Caco-2 (cell line): ENCODE results near the gene KLHL35. TPM values are rescaled to one million over a fixed set of nuclear protein-coding genes. Genes with fewer than 3 reads are reported as not detected.

ENCODE experiments used
- BruUV-seq: library from RNA; stranded (reverse); fragments of 400-500 nt; replicated peaks from 2 replicates; lab custom pipeline; 2021; lab: Mats Ljungman, UMichigan
- CTCF ChIA-PET: fragments of 300-600 bp; sonication (Branson Sonifier 250); formaldehyde crosslinking; loops from one replicate; lab custom pipeline; 2022; ENCODE audit warnings: antibody characterized with exemption; lab: Charles Lee
- POLR2A ChIA-PET: fragments of 300-600 bp; sonication (Branson Sonifier 250); formaldehyde crosslinking; loops from one replicate; lab custom pipeline; 2022; ENCODE audit warnings: antibody characterized with exemption; lab: Charles Lee
- DNase-seq, 2 experiments: peaks; one replicate each; pipeline versions ENCODE4 v3.0.0 to v3.0.0-alpha.2; 2020 to 2022
- H3K27me3 ChIP-seq: replicated peaks from 2 replicates; pipeline ENCODE4 v1.6.0; 2011; ENCODE audit warnings: low read length; ENCODE audit not compliant: control insufficient read depth, insufficient read depth
- H3K36me3 ChIP-seq: 2 replicates; pipeline ENCODE4 v1.5.1; 2011; ENCODE audit warnings: low read length; ENCODE audit not compliant: control insufficient read depth, insufficient read depth
- H3K4me1 ChIP-seq: fragments of 250-450 bp; sonication (Bioruptor Pico); 2 replicates; pipeline ENCODE4 v1.5.1; 2020; ENCODE audit warnings: mild to moderate bottlenecking
- H3K4me3 ChIP-seq: 2 replicates; pipeline ENCODE4 v1.5.1; 2011; ENCODE audit warnings: low read depth, mild to moderate bottlenecking, control low read depth, low read length
- H3K9me3 ChIP-seq: fragments of 250-450 bp; sonication (Bioruptor Pico); 2 replicates; pipeline ENCODE4 v1.5.1; 2020; ENCODE audit warnings: mild to moderate bottlenecking, moderate library complexity
- H3K27ac Mint-ChIP-seq: one replicate; pipeline ENCODE4 v1.8.0; 2022; ENCODE audit warnings: mixed read lengths; ENCODE audit not compliant: unreplicated experiment
- H3K27me3 Mint-ChIP-seq: one replicate; pipeline ENCODE4 v1.8.0; 2022; ENCODE audit warnings: mixed read lengths; ENCODE audit not compliant: insufficient read depth, unreplicated experiment
- H3K36me3 Mint-ChIP-seq: one replicate; pipeline ENCODE4 v1.8.0; 2022; ENCODE audit warnings: mild to moderate bottlenecking, mixed read lengths; ENCODE audit not compliant: insufficient read depth, unreplicated experiment
- H3K4me1 Mint-ChIP-seq: one replicate; pipeline ENCODE4 v1.8.0; 2022; ENCODE audit warnings: low read depth, mixed read lengths; ENCODE audit not compliant: unreplicated experiment
- H3K4me3 Mint-ChIP-seq: one replicate; pipeline ENCODE4 v1.8.0; 2022; ENCODE audit warnings: mild to moderate bottlenecking, moderate library complexity, mixed read lengths; ENCODE audit not compliant: unreplicated experiment
- H3K9me3 Mint-ChIP-seq: one replicate; pipeline ENCODE4 v1.8.0; 2022; ENCODE audit warnings: mixed read lengths; ENCODE audit not compliant: unreplicated experiment
- intact Hi-C: fragments of 100-400 bp; cut with micrococcal nuclease; formaldehyde crosslinking; loops from one replicate; pipeline ENCODE4 v1.10.0; 2022; ENCODE audit not compliant: unreplicated experiment
- total RNA-seq: library from RNA; stranded (reverse); gene quantifications from 2 replicates; pipeline ENCODE4 v1.2.3, GENCODE V29; 2022
- TF ChIP-seq, protein P1 (sequence below), 2 experiments: fragments of 200-600 bp in 1 of 2; IDR thresholded peaks; 1 replicate in 1 of 2; 2 replicates in 1 of 2; pipeline versions ENCODE4 v1.5.1 to v1.8.0; 2011 to 2022; ENCODE audit warnings: antibody characterized with exemption in 1 of 2, control low read depth in 1 of 2, inconsistent platforms in 1 of 2, low read depth in 1 of 2, low read length in 1 of 2, mild to moderate bottlenecking in 1 of 2, moderate library complexity in 1 of 2; ENCODE audit not compliant: insufficient read depth in 1 of 2, severe bottlenecking in 1 of 2, unreplicated experiment in 1 of 2

KLHL35 gene
- total RNA-seq, 1 experiment from 2014 or later, result 51.4 TPM

DNA sequence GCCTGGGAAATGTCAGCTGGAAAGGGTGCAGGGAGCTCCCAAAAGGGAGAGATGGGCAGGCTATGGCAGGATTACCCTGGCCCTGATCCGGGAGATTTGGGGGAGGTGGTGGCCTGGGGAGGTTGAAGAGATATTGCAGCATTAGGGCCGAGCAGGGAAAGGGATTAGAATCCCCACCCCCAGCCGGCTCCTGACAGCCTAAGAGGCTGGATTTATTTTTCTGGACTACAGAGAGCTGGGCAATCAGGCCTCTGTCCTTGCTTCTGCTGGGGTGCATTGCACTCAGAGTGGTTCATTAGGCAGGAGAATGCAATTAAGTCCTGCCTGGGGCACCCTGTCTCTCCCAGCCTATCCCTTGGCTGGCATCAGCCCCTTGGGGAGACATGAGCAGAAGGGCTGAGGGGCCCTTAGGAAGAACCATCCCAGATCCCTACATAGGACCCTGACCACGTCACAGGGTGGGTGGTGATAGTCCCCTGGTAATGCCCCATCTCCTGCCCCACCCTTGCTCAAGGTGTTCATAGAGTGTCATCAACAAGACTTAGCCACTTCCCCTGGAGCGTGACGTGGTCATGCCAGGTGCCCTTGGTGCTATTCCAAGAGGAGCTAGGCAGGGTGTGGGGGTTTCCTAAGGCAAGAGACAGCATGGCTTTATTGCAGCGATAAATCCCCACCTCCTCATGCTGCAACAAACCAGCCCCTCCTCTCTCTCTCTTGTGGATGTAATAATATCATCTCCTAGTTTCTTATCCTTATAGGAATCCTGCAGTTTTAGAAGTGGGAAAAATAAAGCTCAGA, 38.4 kb upstream of the KLHL35 start:
- no peak for DNase-seq
- intact Hi-C loops, result no loop called here
- Histone ChIP-seq H3K27me3 (no peaks in the 10 kb centered on the region), H3K9me3 (no peaks in the 10 kb centered on the region), H3K4me3 (no peak overlapping the region), H3K4me1 (peaks cover 10% of the 10 kb centered on the region), H3K36me3 (no peaks in the 10 kb centered on the region)
- Mint-ChIP-seq H3K27ac (no peak overlapping the region), H3K36me3 (no peaks in the 10 kb centered on the region), H3K9me3 (no peaks in the 10 kb centered on the region), H3K27me3 (no peaks in the 10 kb centered on the region), H3K4me3 (no peak overlapping the region), H3K4me1 (peaks cover under 1% of the 10 kb centered on the region)
- ChIA-PET POLR2A (no interaction called here), CTCF (interaction anchor here (0.5 to 2.3 kb wide), 4 partner anchors 17 to 197 kb away, joined by 3 to 9 read pairs (median 4); no protein-coding TSS in a partner anchor)
- TF ChIP-seq, protein P1, sequence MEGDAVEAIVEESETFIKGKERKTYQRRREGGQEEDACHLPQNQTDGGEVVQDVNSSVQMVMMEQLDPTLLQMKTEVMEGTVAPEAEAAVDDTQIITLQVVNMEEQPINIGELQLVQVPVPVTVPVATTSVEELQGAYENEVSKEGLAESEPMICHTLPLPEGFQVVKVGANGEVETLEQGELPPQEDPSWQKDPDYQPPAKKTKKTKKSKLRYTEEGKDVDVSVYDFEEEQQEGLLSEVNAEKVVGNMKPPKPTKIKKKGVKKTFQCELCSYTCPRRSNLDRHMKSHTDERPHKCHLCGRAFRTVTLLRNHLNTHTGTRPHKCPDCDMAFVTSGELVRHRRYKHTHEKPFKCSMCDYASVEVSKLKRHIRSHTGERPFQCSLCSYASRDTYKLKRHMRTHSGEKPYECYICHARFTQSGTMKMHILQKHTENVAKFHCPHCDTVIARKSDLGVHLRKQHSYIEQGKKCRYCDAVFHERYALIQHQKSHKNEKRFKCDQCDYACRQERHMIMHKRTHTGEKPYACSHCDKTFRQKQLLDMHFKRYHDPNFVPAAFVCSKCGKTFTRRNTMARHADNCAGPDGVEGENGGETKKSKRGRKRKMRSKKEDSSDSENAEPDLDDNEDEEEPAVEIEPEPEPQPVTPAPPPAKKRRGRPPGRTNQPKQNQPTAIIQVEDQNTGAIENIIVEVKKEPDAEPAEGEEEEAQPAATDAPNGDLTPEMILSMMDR (IDR thresholded peaks at IDR 0.05; ENCODE audit: insufficient read depth in 1 of 2, low read depth in 1 of 2, low read length in 1 of 2, severe bottlenecking in 1 of 2, unreplicated experiment in 1 of 2), result no peak
- no TSS peak for BruUV-seq

DNA sequence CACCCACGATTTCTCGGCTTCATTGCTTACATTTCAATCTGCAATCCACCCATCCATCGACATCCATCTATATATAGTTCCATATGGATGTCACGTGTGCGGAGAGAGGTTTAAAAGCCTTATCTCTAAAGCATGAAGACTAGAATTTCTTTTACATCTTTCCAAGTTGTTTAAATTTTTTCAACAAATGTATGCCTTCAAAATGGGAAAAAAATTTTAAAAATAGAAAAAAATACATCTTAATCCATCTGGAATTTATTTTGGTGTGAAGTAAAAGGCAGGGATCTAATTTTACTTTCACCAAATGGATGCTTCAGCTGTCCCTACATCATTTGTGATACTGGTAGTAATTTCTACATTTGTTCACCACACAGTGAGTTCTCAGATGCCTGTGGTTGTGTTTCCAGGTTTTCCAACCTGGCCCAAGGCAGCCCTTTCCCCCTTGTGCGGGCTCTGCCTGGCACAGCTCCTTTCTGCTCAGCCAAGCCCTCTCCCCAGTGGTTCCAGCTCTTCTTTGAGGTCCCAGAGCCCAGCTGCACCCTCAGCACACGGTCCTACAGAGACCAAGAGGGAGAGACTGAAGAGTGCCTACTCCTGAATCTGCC, 37.6 kb upstream of the KLHL35 start:
- intact Hi-C loops, result no loop called here
- DNase-seq, result no peak
- Mint-ChIP-seq H3K36me3 (no peaks in the 10 kb centered on the region), H3K4me1 (peaks cover 8% of the 10 kb centered on the region), H3K27ac (no peak overlapping the region), H3K9me3 (no peaks in the 10 kb centered on the region), H3K27me3 (no peaks in the 10 kb centered on the region), H3K4me3 (no peak overlapping the region)
- H3K4me1 ChIP-seq, result peaks cover 7% of the 10 kb centered on the region
- TF ChIP-seq, protein P1 (IDR thresholded peaks at IDR 0.05; ENCODE audit: insufficient read depth in 1 of 2, low read depth in 1 of 2, low read length in 1 of 2, severe bottlenecking in 1 of 2, unreplicated experiment in 1 of 2), result no peak
- ChIA-PET CTCF (interaction anchor here (0.5 to 1.3 kb wide), 2 partner anchors 19 to 196 kb away, joined by 3 read pairs; no protein-coding TSS in a partner anchor), POLR2A (no interaction called here)
- BruUV-seq, result no TSS peak
- H3K36me3 ChIP-seq, result no peaks in the 10 kb centered on the region
- H3K27me3 ChIP-seq, result no peaks in the 10 kb centered on the region
- H3K9me3 ChIP-seq, result no peaks in the 10 kb centered on the region
- no peak overlapping the region for H3K4me3 ChIP-seq

GRCh38 chr11:75469785-75470405, 36.9 kb upstream of the KLHL35 start:
- no peaks in the 10 kb centered on the region for H3K9me3 ChIP-seq
- TF ChIP-seq, protein P1 (IDR thresholded peaks at IDR 0.05; ENCODE audit: insufficient read depth in 1 of 2, low read depth in 1 of 2, low read length in 1 of 2, severe bottlenecking in 1 of 2, unreplicated experiment in 1 of 2), result no peak
- intact Hi-C loops, result no loop called here
- H3K4me3 ChIP-seq, result no peak overlapping the region
- POLR2A ChIA-PET, result no interaction called here
- H3K36me3 ChIP-seq, result no peaks in the 10 kb centered on the region
- H3K36me3 Mint-ChIP-seq, result no peaks in the 10 kb centered on the region
- H3K4me1 ChIP-seq, result peaks cover under 1% of the 10 kb centered on the region
- CTCF ChIA-PET, result interaction anchor here (1.3 kb wide), 1 partner anchor 19 kb away, joined by 3 read pairs; no protein-coding TSS in a partner anchor
- H3K4me3 Mint-ChIP-seq, result no peak overlapping the region
- H3K9me3 Mint-ChIP-seq, result no peaks in the 10 kb centered on the region
- DNase-seq, result no peak
- no peak overlapping the region for H3K27ac Mint-ChIP-seq
- H3K27me3 Mint-ChIP-seq, result no peaks in the 10 kb centered on the region
- no TSS peak for BruUV-seq
- no peaks in the 10 kb centered on the region for H3K27me3 ChIP-seq
- H3K4me1 Mint-ChIP-seq, result peaks cover 9% of the 10 kb centered on the region
